ENCODE measurements around the gene BRF1.

The BRF1 gene

DNA sequence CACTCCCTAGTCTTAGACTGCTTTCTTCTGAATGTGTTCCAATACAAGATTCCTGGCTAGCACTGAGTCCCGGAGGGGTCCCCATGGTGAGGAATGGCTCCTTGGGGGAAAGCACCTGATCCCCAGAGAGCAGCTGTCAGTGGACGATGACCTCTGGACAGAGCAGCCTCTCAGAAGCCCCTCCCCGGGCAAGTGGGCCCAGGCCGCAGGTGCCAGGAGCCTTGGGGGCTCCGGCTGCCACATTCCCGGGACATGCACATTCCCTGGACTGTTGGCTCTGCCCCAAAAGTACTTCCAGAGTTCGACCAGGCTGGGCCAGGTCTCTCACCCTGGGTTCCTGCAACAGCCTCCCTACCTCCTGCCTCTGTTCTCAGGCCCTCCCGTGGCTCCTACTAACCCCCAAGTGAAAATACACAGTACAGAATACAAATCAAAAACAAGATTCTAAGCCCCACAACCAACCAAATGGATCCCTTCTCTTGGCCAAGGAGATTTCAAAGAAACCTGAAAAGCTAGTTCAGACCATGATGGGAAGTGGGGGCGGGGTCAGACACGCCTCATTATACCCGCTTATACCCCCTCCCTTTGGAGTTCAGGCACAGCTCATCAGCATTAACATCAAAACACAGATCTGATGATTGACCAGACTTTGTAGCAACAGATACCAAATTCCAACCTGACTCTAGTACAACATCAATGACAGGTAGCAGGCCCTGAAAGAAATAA lies 75.8 kb downstream of the BRF1 start:
- TF ChIP-seq, protein P1, sequence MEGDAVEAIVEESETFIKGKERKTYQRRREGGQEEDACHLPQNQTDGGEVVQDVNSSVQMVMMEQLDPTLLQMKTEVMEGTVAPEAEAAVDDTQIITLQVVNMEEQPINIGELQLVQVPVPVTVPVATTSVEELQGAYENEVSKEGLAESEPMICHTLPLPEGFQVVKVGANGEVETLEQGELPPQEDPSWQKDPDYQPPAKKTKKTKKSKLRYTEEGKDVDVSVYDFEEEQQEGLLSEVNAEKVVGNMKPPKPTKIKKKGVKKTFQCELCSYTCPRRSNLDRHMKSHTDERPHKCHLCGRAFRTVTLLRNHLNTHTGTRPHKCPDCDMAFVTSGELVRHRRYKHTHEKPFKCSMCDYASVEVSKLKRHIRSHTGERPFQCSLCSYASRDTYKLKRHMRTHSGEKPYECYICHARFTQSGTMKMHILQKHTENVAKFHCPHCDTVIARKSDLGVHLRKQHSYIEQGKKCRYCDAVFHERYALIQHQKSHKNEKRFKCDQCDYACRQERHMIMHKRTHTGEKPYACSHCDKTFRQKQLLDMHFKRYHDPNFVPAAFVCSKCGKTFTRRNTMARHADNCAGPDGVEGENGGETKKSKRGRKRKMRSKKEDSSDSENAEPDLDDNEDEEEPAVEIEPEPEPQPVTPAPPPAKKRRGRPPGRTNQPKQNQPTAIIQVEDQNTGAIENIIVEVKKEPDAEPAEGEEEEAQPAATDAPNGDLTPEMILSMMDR (IDR thresholded peaks at IDR 0.05): no peak

DNA sequence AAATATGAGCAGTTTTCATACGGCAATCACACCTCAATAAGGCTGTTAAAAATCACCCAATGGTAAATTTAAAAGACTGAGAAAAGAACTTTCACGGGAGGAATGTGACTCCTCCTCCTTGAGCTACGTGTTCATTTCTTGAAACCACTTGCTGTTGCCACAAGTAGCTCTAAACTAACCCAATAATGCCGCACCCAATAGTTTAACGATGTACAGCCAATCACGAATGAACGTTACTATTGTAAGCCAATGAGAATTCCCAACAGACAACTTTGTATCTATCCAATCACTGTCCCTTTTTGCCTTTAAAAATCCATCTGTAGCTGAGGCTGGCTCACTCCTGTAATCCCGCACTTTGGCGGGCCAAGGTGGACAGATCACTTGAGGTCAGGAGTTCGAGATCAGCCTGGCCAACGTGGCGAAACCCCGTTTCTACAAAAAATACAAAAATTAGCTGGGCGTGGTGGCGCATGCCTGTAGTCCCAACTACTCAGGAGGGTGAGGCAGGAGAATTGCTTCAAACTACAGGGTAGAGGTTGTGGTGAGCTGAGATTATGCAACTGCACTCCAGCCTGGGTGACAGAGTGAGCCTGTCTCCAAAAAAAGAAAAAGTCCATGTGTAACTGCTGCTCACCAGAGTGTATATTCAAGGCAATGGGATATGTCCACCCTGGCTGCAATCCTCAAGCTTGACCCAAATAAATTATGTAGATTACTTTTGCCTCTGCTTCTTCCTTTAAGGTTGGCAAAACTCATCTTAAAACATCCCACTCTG lies 76.8 kb downstream of the BRF1 start:
- TF ChIP-seq, protein P1 (IDR thresholded peaks at IDR 0.05): no peak

DNA sequence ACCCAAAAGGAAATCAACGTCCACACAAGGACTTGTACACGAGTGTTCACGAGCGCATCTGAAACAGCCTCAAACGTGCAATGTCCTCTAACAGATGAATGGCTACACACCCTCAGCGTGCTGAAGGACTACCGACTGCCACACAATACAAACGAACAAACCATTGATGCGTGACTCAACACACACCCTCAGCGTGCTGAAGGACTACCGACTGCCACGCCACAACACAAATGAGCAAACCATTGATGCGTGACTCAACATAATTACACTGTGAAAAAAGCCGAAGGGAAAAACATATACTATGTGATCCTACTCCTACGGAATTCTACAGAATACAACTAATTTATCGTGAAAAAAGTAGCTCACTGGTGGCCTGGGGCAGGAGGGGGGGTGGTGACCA lies 77.5 kb downstream of the BRF1 start:
- TF ChIP-seq, protein P1 (IDR thresholded peaks at IDR 0.05): no peak

DNA sequence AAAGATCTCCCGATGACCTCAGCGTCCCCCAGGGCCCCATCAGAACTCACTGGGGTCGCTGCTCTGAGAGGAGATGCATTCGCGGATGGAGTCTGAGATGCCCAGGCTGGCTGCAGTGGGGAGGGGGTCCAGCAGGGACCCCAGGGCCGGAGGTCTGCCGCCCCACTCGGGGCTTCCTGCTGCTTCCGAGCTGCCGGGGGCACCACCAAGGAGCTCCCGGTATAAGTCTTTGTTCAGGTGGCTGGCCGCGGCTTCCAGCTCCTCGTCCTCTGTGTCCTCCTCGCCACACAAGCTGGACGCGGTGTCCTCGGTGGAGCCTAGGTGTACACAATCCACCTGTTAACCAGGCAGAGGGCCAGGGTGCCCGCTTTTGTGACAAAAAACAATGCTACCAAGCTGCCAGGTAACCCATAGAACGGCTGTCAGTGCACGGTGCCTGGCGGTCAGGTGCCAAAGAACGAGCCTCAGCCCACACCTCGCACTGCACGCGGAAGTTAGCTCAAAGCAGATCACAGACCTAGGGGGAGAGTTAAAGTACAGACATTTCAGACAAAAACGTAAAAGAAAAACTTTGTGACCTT lies 79.1 kb downstream of the BRF1 start:
- TF ChIP-seq, protein P1 (IDR thresholded peaks at IDR 0.05): no peak

DNA sequence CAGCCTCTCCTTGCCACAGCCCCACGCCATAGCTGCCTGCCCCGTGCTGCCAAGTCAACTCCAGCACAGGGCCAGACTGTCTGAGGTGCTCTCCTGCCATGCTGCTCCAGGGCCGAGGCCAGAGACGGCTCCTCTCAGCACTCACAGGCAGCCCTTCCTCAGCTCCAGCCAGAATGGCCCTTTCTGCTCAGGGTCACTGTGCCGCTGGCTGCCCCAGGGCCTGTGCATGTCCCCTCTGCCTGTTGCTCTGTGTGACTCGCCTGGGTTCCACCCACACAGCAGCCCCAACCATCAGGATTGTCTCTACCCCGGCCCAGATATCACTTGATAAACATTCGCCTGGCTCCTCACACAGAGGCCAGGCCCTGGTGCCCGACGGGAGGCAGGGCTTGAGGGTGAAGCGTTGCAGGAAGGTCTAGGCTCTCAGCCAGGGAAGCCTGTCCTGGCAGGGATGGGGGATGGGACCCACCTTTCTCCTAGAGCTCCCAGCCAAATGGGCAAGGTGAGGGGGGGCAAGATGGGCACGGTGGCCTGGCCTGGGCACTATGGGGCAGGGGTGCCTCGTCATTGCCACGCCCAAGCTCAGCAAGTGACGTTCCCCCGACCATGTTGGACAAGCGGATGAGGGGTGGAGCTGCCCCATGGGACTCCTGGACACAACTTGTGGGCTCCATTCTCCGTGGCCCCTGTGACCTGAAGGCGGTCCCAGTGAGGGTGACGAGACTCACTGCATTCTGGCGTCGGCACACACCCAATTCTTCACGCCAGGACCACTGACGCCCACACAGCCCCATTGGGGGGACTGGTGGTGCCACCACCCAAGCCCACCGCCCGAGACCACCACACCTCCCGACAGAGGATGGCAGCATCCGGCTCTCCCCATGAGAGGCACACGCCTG lies 79.9 kb downstream of the BRF1 start:
- TF ChIP-seq, protein P1 (IDR thresholded peaks at IDR 0.05): no peak

DNA sequence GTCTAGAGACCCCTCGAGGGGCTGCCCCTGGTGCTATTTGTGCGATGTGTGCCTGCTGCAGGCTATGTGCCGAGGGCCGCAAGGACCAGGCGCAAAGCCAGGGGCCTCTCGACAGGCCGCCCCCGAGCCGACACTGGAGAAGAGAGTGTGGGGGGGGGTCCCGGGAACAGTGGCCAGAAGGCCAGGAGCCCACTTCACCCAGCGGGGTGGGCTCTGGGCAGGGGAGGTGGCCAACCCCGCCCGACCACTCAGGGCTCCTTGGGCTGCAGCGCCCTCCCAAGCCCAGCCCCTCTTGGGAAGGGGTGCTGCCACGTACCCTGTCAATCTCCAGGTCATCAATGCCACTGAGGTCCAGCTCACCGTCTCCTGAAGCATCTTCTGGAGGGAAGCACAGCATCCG lies 81.0 kb downstream of the BRF1 start:
- TF ChIP-seq, protein P1 (IDR thresholded peaks at IDR 0.05): no peak

DNA sequence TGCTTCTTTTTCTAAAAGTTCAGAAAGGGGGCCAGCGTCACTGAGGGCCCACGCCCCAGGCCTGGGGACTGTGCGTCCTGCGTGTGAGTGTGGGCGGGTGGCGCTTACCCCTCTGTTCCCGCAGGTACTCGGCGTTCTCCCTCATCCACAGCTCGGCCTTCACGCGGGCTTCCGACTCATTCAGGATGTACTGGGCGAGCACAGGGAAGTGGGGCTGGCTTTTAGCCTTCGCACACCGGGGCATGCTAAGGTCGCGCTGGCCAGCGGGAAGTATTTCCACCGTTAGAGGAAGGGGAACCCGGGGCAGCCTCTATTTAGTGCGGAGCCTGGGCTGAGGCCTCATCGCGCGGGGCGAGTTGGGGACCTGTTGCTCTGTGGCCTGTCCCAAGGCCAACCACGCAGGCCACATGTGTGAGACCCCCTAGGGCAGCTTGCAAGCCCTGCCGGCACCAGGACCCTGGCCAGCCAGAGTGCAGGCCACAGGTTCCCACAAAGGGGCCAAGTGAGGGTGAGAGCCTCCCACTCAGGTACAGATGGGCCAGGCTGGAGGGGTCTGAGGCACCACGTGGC lies 81.7 kb downstream of the BRF1 start:
- TF ChIP-seq, protein P1 (IDR thresholded peaks at IDR 0.05): no peak
